HepG2 (cell line): ENCODE data around the gene TRIM37. TPM values are rescaled to one million over a fixed set of nuclear protein-coding genes. Genes with fewer than 3 reads are reported as not detected.
A peak's percentile ranks its signal among the peaks of the same experiment; 100 is the strongest.

Experiments used
- AHR ChIP-seq: IDR thresholded peaks from 2 replicates; pipeline ENCODE4 v1.6.1; 2018; ENCODE audit warnings: missing genetic modification reagents, missing compliant biosample characterization
- ESRRA ChIP-seq: sonication (generic); formaldehyde crosslinking; IDR thresholded peaks from 2 replicates; pipeline ENCODE4 v1.5.1; 2020; ENCODE audit warnings: mild to moderate bottlenecking, low read depth, missing genetic modification reagents
- FOXC1 ChIP-seq: sonication (generic); formaldehyde crosslinking; IDR thresholded peaks from 2 replicates; pipeline ENCODE4 v1.8.0; 2022; ENCODE audit warnings: mild to moderate bottlenecking, missing genetic modification reagents, borderline replicate concordance
- GZF1 ChIP-seq: sonication (generic); formaldehyde crosslinking; IDR thresholded peaks from 2 replicates; pipeline ENCODE4 v1.5.1; 2020; ENCODE audit warnings: mild to moderate bottlenecking, missing genetic modification reagents
- KMT2A ChIP-seq: sonication (generic); formaldehyde crosslinking; IDR thresholded peaks from 2 replicates; pipeline ENCODE4 v1.4.0; 2020; ENCODE audit warnings: missing genetic modification reagents
- MEIS2 ChIP-seq: sonication (generic); formaldehyde crosslinking; IDR thresholded peaks from 2 replicates; pipeline ENCODE4 v1.9.0; 2021; ENCODE audit warnings: mild to moderate bottlenecking, missing genetic modification reagents
- MIER3 ChIP-seq: IDR thresholded peaks from 2 replicates; pipeline ENCODE4 v1.6.1; 2016; ENCODE audit warnings: missing compliant biosample characterization, borderline replicate concordance
- MXD1 ChIP-seq: sonication (generic); formaldehyde crosslinking; IDR thresholded peaks from 2 replicates; pipeline ENCODE4 v1.4.0; 2020; ENCODE audit warnings: mild to moderate bottlenecking, missing genetic modification reagents
- NRL ChIP-seq: sonication (generic); formaldehyde crosslinking; IDR thresholded peaks from 2 replicates; pipeline ENCODE4 v1.5.0; 2020; ENCODE audit warnings: missing genetic modification reagents, mild to moderate bottlenecking, moderate library complexity, borderline replicate concordance
- PPARG ChIP-seq: conservative IDR thresholded peaks from 2 replicates; pipeline ENCODE4 v1.6.1; 2016; ENCODE audit warnings: missing biosample characterization, missing genetic modification reagents
- PTBP1 ChIP-seq: fragments of 200-400 bp; formaldehyde crosslinking; IDR thresholded peaks from 2 replicates; pipeline ENCODE4 v1.6.1; 2018; ENCODE audit warnings: low read length, low read depth; ENCODE audit not compliant: poor library complexity, severe bottlenecking
- RAD21 ChIP-seq: fragments of 450-650 bp; formaldehyde crosslinking; IDR thresholded peaks from 2 replicates; pipeline ENCODE4 v1.5.0; 2020; ENCODE audit warnings: mild to moderate bottlenecking
- REXO4 ChIP-seq: sonication (generic); formaldehyde crosslinking; IDR thresholded peaks from 2 replicates; pipeline ENCODE4 v1.8.0; 2022; ENCODE audit warnings: missing genetic modification reagents, mild to moderate bottlenecking, borderline replicate concordance
- SNAPC2 ChIP-seq: sonication (generic); formaldehyde crosslinking; IDR thresholded peaks from 2 replicates; pipeline ENCODE4 v1.8.1; 2022; ENCODE audit warnings: mild to moderate bottlenecking, missing genetic modification reagents
- SP140L ChIP-seq: sonication (generic); formaldehyde crosslinking; IDR thresholded peaks from 2 replicates; pipeline ENCODE4 v1.4.0; 2020; ENCODE audit warnings: missing genetic modification reagents, borderline replicate concordance
- TRAFD1 ChIP-seq: sonication (generic); formaldehyde crosslinking; IDR thresholded peaks from 2 replicates; pipeline ENCODE4 v1.5.1; 2020; ENCODE audit warnings: missing genetic modification reagents, mild to moderate bottlenecking, borderline replicate concordance
- U2AF2 ChIP-seq: fragments of 200-400 bp; formaldehyde crosslinking; IDR thresholded peaks from 2 replicates; pipeline ENCODE4 v1.6.1; 2017; ENCODE audit warnings: low read depth, mild to moderate bottlenecking, low read length
- ZFAT ChIP-seq: sonication (generic); formaldehyde crosslinking; conservative IDR thresholded peaks from 2 replicates; pipeline ENCODE4 v1.8.1; 2023; ENCODE audit warnings: missing genetic modification reagents, inconsistent platforms
- ZMAT3 ChIP-seq: sonication (generic); formaldehyde crosslinking; conservative IDR thresholded peaks from 2 replicates; pipeline ENCODE4 v1.7.0; 2021; ENCODE audit warnings: missing genetic modification reagents
- ZNF12 ChIP-seq: sonication (generic); formaldehyde crosslinking; IDR thresholded peaks from 2 replicates; pipeline ENCODE4 v1.5.0; 2020; ENCODE audit warnings: missing genetic modification reagents
- ZNF160 ChIP-seq: sonication (generic); formaldehyde crosslinking; IDR thresholded peaks from 2 replicates; pipeline ENCODE4 v1.8.0; 2022; ENCODE audit warnings: mild to moderate bottlenecking, inconsistent platforms, missing genetic modification reagents
- ZNF180 ChIP-seq: sonication (generic); formaldehyde crosslinking; IDR thresholded peaks from 2 replicates; pipeline ENCODE4 v1.4.0; 2020; ENCODE audit warnings: low read depth, missing genetic modification reagents, borderline replicate concordance
- ZNF335 ChIP-seq: sonication (generic); formaldehyde crosslinking; IDR thresholded peaks from 2 replicates; pipeline ENCODE4 v1.4.0; 2020; ENCODE audit warnings: missing genetic modification reagents
- ZNF33A ChIP-seq: sonication (generic); formaldehyde crosslinking; IDR thresholded peaks from 2 replicates; pipeline ENCODE4 v1.5.1; 2020; ENCODE audit warnings: missing genetic modification reagents, mild to moderate bottlenecking, moderate library complexity, borderline replicate concordance
- ZNF350 ChIP-seq: sonication (generic); formaldehyde crosslinking; IDR thresholded peaks from 2 replicates; pipeline ENCODE4 v1.4.0; 2020; ENCODE audit warnings: mild to moderate bottlenecking, low read depth, missing genetic modification reagents, borderline replicate concordance
- ZNF367 ChIP-seq: sonication (generic); formaldehyde crosslinking; IDR thresholded peaks from 2 replicates; pipeline ENCODE4 v1.4.0; 2020; ENCODE audit warnings: missing genetic modification reagents, borderline replicate concordance
- ZNF496 ChIP-seq: sonication (generic); formaldehyde crosslinking; IDR thresholded peaks from 2 replicates; pipeline ENCODE4 v1.8.1; 2023; ENCODE audit warnings: mild to moderate bottlenecking, moderate library complexity, missing genetic modification reagents; ENCODE audit not compliant: insufficient replicate concordance
- ZNF619 ChIP-seq: sonication (generic); formaldehyde crosslinking; IDR thresholded peaks from 2 replicates; pipeline ENCODE4 v1.4.0; 2020; ENCODE audit warnings: mild to moderate bottlenecking, missing genetic modification reagents
- ZNF652 ChIP-seq: IDR thresholded peaks from 2 replicates; pipeline ENCODE4 v1.6.1; 2016; ENCODE audit warnings: low read depth, borderline replicate concordance
- ZUFSP ChIP-seq: sonication (generic); formaldehyde crosslinking; IDR thresholded peaks from 2 replicates; pipeline ENCODE4 v1.9.0; 2021; ENCODE audit warnings: missing genetic modification reagents, mild to moderate bottlenecking, borderline replicate concordance
- polyA plus RNA-seq, 8 experiments: library from polyadenylated mRNA; depleted of rRNA in 3 of 8; stranded (reverse) in 7 of 8; unstranded in 1 of 8; fragments of >200 nt; fragmentation: Illumina TruSeq in 4 of 8; extraction: Trizol in 4 of 8; gene quantifications; 2 replicates each; pipeline versions ENCODE4 v1.2.1 to v1.2.3, GENCODE V29; 2011 to 2016; ENCODE audit warnings: low read depth in 4 of 8, missing spikeins in 1 of 8, mixed read lengths in 1 of 8; ENCODE audit not compliant: insufficient read depth in 1 of 8
- total RNA-seq, 5 experiments: library from RNA; depleted of rRNA; stranded (reverse); fragments of >200 nt; fragmentation: Illumina TruSeq; extraction: Trizol; gene quantifications; 2 replicates each; pipeline ENCODE4 v1.2.3, GENCODE V29; 2016; ENCODE audit warnings: low read depth in 1 of 5

The TRIM37 gene
- total and polyA plus RNA-seq, 2 of the 13 experiments (the other 11 are each of a cell fraction or from before 2014, with no cell fraction given): 12.4 to 39.1 TPM

GRCh38 chr17:59154292-59154720 is 47.6 kb upstream of the TRIM37 start (continued):
- TF ChIP-seq KMT2A (CRISPR knock-in tag) (peak; percentile 76), ZNF496 (CRISPR knock-in tag) (no peak), ZMAT3 (CRISPR knock-in tag) (no peak), ZNF33A (CRISPR knock-in tag) (no peak), FOXC1 (CRISPR knock-in tag) (no peak), TRAFD1 (CRISPR knock-in tag) (no peak; the same call in 1 of the 2 replicates), ESRRA (no peak; the same call in 1 of the 2 replicates), ZNF619 (CRISPR knock-in tag) (no peak), ZNF12 (CRISPR knock-in tag) (no peak; the same call in 1 of the 2 replicates), ZNF350 (CRISPR knock-in tag) (no peak), AHR (CRISPR knock-in tag) (no peak), REXO4 (CRISPR knock-in tag) (no peak), ZFAT (CRISPR knock-in tag) (no peak), NRL (no peak), ZUFSP (CRISPR knock-in tag) (no peak), MXD1 (no peak), ZNF367 (CRISPR knock-in tag) (no peak), MIER3 (CRISPR knock-in tag) (0 out of 2 replicates have a peak, but pooled peaks have one; percentile 28), SNAPC2 (no peak), ZNF160 (CRISPR knock-in tag) (no peak), ZNF335 (CRISPR knock-in tag) (no peak), ZNF180 (CRISPR knock-in tag) (no peak), GZF1 (no peak), SP140L (CRISPR knock-in tag) (no peak), PPARG (CRISPR knock-in tag) (no peak), RAD21 (no peak), MEIS2 (CRISPR knock-in tag) (no peak), U2AF2 (no peak), PTBP1 (no peak), ZNF652 (no peak)
